PC-9 (cell line): ENCODE results near the gene SLC7A10. TPM values are rescaled to one million over a fixed set of nuclear protein-coding genes. Genes with fewer than 3 reads are reported as not detected.

Experiments used
- BruUV-seq: library from RNA; stranded (reverse); fragments of 400-500 nt; replicated peaks from 2 replicates; lab custom pipeline; 2021; lab: Mats Ljungman, UMichigan
- CTCF ChIA-PET: fragments of 300-600 bp; sonication (Branson Sonifier 250); formaldehyde crosslinking; loops from one replicate; lab custom pipeline; 2022; ENCODE audit warnings: antibody characterized with exemption; lab: Charles Lee
- POLR2A ChIA-PET: fragments of 300-600 bp; sonication (Branson Sonifier 250); formaldehyde crosslinking; loops from one replicate; lab custom pipeline; 2022; ENCODE audit warnings: antibody characterized with exemption; ENCODE audit not compliant: unreplicated experiment; lab: Charles Lee
- DNase-seq, 2 experiments: peaks; one replicate each; pipeline versions ENCODE4 v3.0.0 to v3.0.0-alpha.2; 2015 to 2022; ENCODE audit warnings: mixed read lengths in 1 of 2
- H2AFZ ChIP-seq: fragments of 200-600 bp; sonication (generic); 2 replicates; pipeline ENCODE4 v1.8.1; 2017; ENCODE audit warnings: antibody characterized with exemption
- H3F3A ChIP-seq: fragments of 200-600 bp; sonication (generic); 2 replicates; pipeline ENCODE4 v1.8.1; 2017; ENCODE audit warnings: antibody characterized with exemption, mild to moderate bottlenecking, low read depth; ENCODE audit not compliant: insufficient read depth
- H3K27ac ChIP-seq: fragments of 200-600 bp; sonication (generic); 2 replicates; pipeline ENCODE4 v1.6.1; 2016; ENCODE audit warnings: mixed run types
- H3K27me3 ChIP-seq: fragments of 200-600 bp; sonication (generic); 2 replicates; pipeline ENCODE4 v1.6.1; 2016; ENCODE audit warnings: low read depth, mixed run types; ENCODE audit not compliant: insufficient read depth
- H3K36me3 ChIP-seq: fragments of 200-600 bp; sonication (generic); 2 replicates; pipeline ENCODE4 v1.6.1; 2016; ENCODE audit warnings: low read depth, mixed run types
- H3K4me1 ChIP-seq: fragments of 200-600 bp; sonication (generic); replicated peaks from 2 replicates; pipeline ENCODE4 v1.6.1; 2016; ENCODE audit warnings: mixed run types; ENCODE audit not compliant: insufficient read depth
- H3K4me2 ChIP-seq: fragments of 200-600 bp; sonication (generic); 2 replicates; pipeline ENCODE4 v1.6.1; 2017; ENCODE audit warnings: mixed run types
- H3K4me3 ChIP-seq: fragments of 200-600 bp; sonication (generic); 2 replicates; pipeline ENCODE4 v1.6.1; 2016; ENCODE audit warnings: mixed run types
- H3K79me2 ChIP-seq: fragments of 200-600 bp; sonication (generic); 2 replicates; pipeline ENCODE4 v1.6.1; 2017; ENCODE audit warnings: low read depth, mixed run types
- H3K9me2 ChIP-seq: fragments of 200-600 bp; sonication (generic); 2 replicates; pipeline ENCODE4 v1.8.1; 2017; ENCODE audit warnings: mild to moderate bottlenecking; ENCODE audit not compliant: insufficient read depth
- H3K9me3 ChIP-seq: fragments of 200-600 bp; sonication (generic); 2 replicates; pipeline ENCODE4 v1.8.1; 2016; ENCODE audit warnings: low read depth; ENCODE audit not compliant: insufficient read depth
- H4K20me1 ChIP-seq: fragments of 200-600 bp; sonication (generic); 2 replicates; pipeline ENCODE4 v1.8.1; 2017; ENCODE audit not compliant: insufficient read depth
- CTCF ChIP-seq: fragments of 200-600 bp; sonication (generic); conservative IDR thresholded peaks from 2 replicates; pipeline ENCODE4 v1.6.1; 2017; ENCODE audit warnings: mixed run types, antibody characterized with exemption, mild to moderate bottlenecking, moderate library complexity
- EZH2 ChIP-seq: fragments of 200-600 bp; sonication (generic); IDR thresholded peaks from 2 replicates; pipeline ENCODE4 v1.8.0; 2017; ENCODE audit warnings: antibody characterized with exemption, low read depth
- intact Hi-C: fragments of 100-400 bp; cut with micrococcal nuclease; formaldehyde crosslinking; loops from one replicate; pipeline ENCODE4 v1.10.0; 2022; ENCODE audit not compliant: unreplicated experiment
- total RNA-seq: library from RNA; stranded (reverse); gene quantifications from 2 replicates; pipeline ENCODE4 v1.2.3, GENCODE V29; 2021

Gene SLC7A10
- total RNA-seq, 1 experiment from 2014 or later = not detected

GRCh38 chr19:33241530-33242101, 16.0 kb upstream of the SLC7A10 start:
- ChIA-PET CTCF (interaction anchor here (0.6 kb wide), 1 partner anchor 45 kb away, joined by 8 read pairs; no protein-coding TSS in a partner anchor), POLR2A (no interaction called here)
- TF ChIP-seq EZH2 = no peak
- peak; percentile 72 for TF ChIP-seq CTCF
- intact Hi-C loops = loop anchor here (1.0 to 2.0 kb wide), 3 partner anchors 61 to 165 kb away; partner anchors contain the start of gene CEBPA
- Histone ChIP-seq H3K27me3 (no peaks in the 10 kb centered on the region), H2AFZ (no peak overlapping the region), H4K20me1 (no peaks in the 10 kb centered on the region), H3K4me1 (no peaks in the 10 kb centered on the region), H3K9me2 (no peaks in the 10 kb centered on the region), H3K4me2 (no peak overlapping the region), H3K27ac (no peak overlapping the region), H3K79me2 (no peaks in the 10 kb centered on the region), H3K9me3 (no peaks in the 10 kb centered on the region), H3K36me3 (no peaks in the 10 kb centered on the region), H3F3A (no peaks in the 10 kb centered on the region), H3K4me3 (no peak overlapping the region)
- BruUV-seq = no TSS peak
- DNase-seq = no peak

- CTCF ChIA-PET = interaction anchor here (0.6 kb wide), 1 partner anchor 45 kb away, joined by 8 read pairs; no protein-coding TSS in a partner anchor
- Histone ChIP-seq H3K4me1 (no peaks in the 10 kb centered on the region), H3K79me2 (no peaks in the 10 kb centered on the region), H3K9me2 (no peaks in the 10 kb centered on the region), H4K20me1 (no peaks in the 10 kb centered on the region), H3F3A (no peaks in the 10 kb centered on the region), H3K36me3 (no peaks in the 10 kb centered on the region), H2AFZ (no peak overlapping the region), H3K9me3 (no peaks in the 10 kb centered on the region), H3K27ac (no peak overlapping the region), H3K27me3 (no peaks in the 10 kb centered on the region), H3K4me3 (no peak overlapping the region), H3K4me2 (no peak overlapping the region)
- BruUV-seq = no TSS peak
- intact Hi-C loops = loop anchor here (1.0 to 2.0 kb wide), 2 partner anchors 70 to 165 kb away; no protein-coding TSS in a partner anchor
- POLR2A ChIA-PET = no interaction called here
- TF ChIP-seq CTCF (no peak), EZH2 (no peak)
- DNase-seq = no peak
These were observed 15.5 kb upstream of the SLC7A10 start for GRCh38 chr19:33241091-33241529.

GRCh38 chr19:33240181-33240771, 14.6 kb upstream of the SLC7A10 start:
- Histone ChIP-seq H3K4me3 (no peak overlapping the region), H3F3A (no peaks in the 10 kb centered on the region), H3K9me2 (no peaks in the 10 kb centered on the region), H3K4me1 (no peaks in the 10 kb centered on the region), H3K27ac (no peak overlapping the region), H2AFZ (no peak overlapping the region), H3K9me3 (no peaks in the 10 kb centered on the region), H3K36me3 (no peaks in the 10 kb centered on the region), H3K27me3 (no peaks in the 10 kb centered on the region), H4K20me1 (no peaks in the 10 kb centered on the region), H3K79me2 (no peaks in the 10 kb centered on the region), H3K4me2 (no peak overlapping the region)
- no peak for TF ChIP-seq EZH2
- no peak for TF ChIP-seq CTCF
- intact Hi-C loops = loop anchor here (2.0 kb wide), 1 partner anchor 71 kb away; no protein-coding TSS in a partner anchor
- POLR2A ChIA-PET = no interaction called here
- no TSS peak for BruUV-seq
- CTCF ChIA-PET = no interaction called here
- no peak for DNase-seq
